Measurements from ENCODE around the gene ARMH3.

Gene ARMH3

DNA sequence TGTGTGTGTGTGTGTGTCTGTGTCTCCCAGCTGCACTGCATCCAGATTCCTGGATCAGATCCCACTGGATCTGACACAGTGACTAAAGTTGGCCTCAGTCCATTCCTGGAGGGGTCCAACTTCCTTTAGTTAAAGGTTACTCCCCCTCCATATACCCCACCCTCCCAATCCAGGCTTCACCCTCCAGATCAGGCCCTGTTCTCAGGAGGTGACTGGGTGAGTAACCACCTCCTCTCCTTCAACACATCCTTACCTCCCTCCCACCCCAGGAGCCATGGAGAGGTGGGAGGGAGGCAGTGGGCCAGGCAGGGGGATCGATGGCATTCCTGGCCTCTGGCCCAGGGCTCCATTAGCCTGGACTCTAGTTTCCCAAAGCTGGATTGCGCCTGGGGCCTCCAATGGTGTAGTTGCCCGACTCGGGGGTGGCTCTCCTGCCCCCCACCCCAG lies 223.6 kb downstream of the ARMH3 start:
- no peak for DNase-seq

DNA sequence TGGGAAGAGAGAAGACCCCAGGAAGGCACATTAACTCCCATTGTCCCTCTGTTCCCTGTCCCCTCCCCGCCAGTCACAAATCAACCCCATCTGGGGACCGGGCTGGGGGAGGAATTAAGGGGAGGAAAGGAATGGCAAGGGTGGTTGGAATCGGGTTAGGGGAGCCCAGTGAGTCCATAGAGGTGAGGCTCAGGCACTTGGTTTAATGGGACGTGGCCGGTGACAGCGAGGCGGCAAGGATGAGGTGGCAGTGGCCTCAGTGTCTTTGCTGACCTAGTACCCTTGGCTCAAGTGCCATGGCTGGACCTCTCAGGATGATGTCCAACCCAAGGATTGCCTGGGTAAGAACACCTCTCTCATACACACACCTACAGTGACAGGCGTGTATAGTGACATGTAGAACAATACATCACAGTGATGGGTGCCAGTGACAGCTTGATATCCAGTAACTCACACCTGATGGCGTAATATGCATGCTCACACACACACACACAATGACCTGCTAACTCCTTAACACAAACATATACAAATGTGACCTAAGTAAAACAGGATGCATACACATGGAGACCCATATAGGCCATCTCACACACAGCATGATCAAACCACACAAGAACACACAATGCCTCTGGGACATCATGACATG lies 224.7 kb downstream of the ARMH3 start:
- no peak for DNase-seq

DNA sequence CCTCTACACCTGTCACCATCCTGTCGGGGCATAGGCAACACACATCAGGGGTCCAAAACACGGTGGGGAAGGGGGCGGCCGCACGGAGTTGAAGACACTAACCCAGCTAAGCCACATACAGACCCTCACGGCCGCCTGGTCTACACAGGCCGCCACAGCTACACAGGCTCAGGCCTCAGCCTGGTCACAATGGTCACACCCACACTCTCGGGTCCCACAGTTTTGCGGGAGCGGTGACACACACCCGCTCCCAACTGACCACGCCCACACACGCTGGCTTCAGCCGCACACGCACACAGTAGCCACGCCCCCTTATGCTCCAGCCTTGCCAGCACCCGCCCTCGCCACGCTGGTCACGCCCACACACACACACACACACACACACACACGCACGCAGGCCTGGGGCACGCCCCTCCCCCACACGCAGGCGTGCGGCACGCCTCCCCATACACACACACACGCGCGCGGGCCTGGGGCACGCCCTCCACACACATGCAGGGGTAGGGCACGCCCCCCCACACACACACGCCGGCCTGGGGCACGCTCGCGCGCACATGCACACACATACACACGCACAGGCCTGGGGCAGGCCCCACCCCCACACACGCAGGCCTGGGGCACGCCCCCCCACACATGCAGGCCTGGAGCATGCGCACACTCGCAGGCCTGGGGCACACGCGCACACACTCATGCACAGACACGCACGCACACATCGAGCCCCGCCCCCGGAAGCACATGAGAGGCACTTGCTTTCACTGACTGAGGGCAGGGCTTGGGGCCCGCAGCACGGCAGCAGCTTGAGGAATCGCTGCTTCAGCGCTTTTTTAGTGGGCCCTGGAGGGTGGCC lies 225.4 kb downstream of the ARMH3 start:
- peak in 45 of 51 donors; percentile 14 to 86 (median 55) for DNase-seq

DNA sequence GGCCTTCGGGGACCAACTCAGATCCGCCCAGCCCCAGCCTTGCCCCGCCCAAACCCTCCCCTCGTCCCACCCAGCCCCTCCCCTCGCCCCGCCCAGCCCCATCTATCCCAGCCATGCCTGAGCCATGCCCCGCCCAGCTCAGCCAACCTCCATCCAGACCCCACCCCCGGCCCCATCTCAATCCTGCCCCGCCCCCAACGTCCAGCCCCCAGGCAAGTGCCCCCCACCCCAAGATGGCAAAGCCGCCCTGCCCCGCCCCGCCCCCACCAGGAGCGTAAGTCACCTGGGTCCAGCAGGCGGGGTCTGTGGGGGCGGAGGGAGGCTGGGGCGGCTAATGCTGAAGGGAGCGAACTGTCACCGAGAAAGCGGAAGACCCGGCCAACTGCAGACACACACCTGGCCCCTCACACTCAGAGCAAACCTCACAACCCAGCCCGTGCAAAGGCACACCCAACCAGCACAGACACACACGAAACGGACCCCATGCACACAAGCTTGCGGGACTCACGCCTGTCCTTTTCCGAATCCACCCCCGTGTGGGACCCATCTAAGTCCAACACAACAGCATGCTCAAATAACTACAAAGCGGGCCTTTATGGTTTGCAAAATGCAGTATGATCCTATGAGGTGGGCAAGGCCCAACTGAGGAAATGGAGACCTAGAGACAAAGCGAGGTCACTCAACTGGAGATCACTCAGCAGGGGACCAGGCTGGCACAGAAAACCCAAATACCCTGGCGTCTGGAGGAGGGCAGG lies 226.2 kb downstream of the ARMH3 start:
- peak in 2 of 51 donors; percentile 11 to 19 for DNase-seq

DNA sequence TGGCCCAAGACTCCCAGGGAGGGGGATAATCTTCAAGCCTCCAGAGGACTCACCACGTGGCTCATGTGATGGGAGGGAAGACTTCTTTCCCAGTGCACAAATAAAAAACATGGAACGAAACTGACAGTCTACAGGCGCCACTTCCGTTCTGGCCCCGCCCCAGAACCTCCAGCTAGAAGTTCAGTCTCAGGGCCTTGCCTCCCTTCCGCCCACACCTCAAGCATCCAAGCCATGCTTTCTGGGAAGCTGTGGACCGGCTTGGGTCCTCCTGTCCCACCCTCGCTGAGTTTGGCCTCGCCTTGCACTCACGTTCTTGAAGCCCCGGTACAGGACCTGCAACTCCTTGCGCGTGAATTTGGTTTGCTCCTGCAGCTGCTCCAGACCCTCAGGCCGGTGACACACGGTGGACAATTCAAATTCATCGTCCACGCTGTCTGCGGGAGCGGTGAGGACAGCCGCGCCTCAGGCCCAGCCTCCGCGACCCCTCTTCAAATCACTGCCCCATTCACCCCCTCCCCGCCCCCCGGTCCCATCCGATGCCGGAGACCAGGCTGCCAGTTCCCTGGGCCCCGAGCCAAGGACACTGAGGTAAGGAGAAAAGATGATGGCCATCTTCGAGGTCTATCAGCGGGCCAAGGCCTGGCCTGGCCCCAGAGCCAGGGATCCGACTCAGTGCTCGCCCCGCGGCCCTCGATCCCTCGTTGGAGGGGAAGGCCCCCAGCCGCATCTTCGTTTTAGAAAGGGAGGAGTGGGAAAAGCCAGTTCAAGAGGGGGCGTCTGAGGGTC lies 227.0 kb downstream of the ARMH3 start:
- DNase-seq, result no peak

DNA sequence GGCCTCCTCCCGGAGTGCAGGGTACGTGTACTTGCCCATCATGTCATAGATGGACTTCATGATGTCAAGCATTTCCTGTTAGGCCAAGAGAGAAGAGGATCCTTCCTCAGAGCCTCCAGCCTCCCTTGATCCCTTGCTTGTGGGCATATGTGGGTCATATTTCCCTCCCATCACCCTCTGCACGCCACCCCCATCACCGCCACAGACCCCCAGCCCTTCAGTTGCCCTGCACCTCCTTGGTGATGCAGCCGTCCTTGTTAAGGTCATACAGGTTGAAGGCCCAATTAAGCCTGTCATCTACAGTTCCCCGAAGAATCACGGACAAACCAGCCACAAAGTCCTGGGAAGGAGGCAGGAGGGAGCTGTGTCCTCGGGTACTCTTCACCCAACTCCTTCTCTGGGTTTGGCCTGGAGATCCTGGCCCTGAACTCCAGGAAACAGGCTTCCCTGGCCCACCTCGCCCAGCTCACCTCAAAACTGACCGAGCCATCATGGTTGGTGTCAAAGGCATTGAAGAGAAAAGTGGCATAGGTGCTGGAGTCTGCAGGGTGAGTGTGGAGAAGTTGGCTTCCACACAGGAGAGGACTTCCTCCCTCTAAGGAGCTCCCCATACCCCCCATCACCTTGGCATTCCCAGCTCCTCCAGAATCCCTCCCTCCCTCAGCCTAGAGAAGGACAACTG lies 227.9 kb downstream of the ARMH3 start:
- DNase-seq, result no peak

DNA sequence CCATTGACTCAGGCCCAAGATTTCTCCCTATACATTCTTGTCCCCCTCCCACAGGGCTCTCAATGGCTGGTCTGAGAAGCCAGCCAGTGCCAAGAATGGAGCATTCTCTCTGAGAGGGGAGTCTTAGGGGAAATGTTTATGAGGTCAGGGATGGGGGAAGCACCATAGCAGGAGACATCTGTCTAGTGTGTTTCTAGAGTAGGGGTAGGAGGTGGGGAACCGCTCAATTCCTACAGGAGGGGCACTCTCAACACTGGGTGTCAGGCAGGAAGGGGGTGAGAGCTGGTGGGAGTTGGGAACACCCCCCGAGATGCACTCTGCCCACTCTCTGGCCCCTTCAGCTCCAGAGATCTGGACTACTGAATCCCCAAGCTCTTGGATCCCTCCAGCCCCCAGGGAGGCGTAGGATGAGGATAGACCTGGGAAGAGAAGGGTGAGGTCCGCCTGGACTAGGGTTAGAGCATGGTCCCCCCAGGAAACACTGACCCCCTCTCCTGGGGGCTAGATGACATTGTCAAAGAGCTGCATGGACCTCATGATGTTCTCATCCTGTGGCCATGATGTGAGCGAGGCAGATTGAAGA lies 229.0 kb downstream of the ARMH3 start:
- no peak for DNase-seq

DNA sequence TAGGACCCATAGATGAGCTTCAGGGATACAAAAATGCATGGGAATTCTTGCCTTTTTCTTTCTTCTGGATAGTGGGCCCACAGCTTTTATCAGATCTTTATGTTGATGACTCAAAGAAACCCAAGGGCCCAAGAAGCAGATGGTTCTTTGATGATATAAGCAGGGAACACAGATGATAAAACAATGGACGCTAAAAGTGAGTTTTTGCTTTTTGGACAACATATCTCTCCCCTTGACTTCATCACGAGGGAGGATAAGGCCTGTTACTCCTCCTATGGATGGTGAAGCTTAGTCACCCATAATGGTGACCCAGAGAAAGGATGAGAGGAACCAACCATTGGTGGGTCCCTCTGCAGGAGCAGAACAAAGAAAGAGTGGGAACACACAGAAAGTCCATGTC lies 231.2 kb downstream of the ARMH3 start:
- no peak for DNase-seq

DNA sequence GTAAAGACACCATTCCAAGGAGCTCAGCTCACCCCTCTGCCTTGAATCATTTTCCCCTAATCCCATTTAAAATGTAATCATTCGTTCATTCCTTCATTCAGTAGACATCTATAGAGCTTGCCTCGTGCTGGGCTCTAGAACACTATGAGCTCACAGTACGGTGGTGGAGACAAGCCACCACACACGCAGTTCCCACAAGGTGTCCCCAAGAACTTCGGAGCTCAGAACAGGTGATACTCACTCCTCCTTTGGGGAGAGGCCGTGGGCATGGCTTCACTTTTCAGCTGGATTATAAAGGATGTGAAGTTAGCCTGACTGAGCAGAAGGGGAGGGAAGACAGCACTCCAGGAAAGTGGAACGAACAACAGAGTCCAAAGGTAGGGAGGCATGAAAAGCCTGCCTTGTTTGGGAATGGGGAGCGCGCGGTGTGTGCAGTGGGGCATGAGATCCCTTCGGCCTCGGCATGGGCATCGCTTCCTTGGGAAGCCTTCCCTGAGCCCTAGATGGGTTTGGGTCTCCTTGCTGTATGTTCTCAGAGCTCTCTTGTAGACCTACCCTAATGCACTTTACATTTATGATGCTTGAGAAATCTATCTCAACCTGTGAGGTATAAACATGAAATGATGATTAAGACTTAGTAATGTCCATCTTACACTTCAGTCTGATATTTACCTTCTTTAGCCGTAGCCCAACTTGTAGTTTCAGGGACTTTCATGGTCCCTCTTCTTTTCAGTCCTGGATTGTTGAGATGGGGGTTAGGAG lies 236.9 kb downstream of the ARMH3 start:
- DNase-seq, result peak in 7 of 51 donors; percentile 26 to 72 (median 51)

DNA sequence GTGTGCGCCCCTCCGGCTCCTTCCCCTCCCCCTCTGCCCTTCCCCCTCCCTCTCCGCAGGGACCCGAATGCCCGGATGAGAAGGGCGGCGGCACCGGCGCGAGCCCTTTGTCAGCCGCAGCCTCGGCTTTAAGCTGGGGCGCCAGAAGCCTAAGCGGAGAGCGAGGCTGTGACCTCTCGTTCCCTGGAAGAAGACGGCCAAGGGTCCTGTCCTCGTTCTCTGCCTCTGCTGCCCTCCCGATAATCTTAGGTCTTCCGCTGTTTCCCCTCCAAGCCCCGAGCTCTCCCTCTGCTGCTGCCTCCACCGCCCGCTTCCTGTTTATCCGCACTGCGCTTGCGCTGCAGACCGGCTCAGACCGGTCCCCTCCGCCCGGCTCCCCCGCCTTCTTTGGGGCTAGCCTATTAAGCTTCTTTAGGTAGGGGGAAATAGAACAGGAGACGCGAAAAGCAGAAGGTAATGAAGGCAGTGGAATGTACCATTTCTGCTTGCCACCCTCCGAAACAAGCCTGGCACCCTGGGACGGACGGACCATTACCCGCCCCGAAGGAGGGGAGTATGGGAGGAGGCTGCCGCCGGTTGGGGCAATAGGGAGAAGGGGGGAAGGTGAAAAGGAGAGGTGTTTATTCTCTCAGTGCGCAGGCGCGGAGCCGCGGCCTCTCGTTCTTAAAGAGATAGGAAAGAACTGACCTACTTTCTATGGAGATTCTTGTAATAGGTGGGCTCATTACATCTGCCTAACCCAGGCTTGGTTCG lies 237.7 kb downstream of the ARMH3 start, which contains the start of gene OGA:
Gene OGA (minus strand): TSS at position 326 of the 753 bp plus-strand sequence. CDS start 422 bp downstream, outside the sequence.
- DNase-seq, result peak; percentile 88 to 100 (median 97)

DNA sequence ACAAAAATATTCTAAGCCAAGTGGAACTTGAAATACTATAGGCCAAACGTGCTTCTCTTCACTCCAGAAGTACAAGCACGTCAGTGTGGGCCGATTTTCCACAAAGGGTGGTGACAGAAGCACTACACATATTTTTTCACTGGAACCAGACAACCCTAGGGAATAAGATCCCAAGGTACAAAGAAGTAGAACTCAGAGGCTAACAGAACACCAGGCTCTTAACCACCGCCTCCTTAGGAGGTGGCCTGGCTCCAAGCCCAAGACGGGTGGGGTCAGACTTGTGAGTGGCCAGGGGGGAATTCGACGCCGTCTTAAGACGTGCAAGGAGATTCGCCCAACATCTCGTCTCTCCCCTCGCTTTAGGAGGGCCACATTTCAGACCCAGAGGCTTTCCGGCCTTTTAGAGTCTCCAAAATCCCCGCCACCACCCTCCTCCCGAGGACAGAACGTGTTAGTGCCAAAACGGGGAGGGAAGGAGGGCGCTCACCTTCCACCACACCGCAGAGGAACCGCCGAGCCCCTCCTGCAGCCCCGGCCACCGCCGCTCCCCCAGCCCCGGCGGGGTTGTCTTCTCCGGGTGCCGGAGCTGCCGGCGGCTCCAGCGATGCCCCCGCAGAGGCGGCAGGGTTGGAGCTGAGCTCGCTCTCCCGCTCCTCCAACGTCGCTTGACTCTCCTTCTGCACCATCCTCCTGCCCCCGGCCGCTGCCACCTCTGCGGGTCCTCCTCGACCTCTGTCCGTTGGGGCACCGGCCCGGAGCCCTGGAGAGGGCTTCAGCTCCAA lies 238.4 kb downstream of the ARMH3 start:
- peak in 38 of 51 donors; percentile 11 to 74 (median 44) for DNase-seq

DNA sequence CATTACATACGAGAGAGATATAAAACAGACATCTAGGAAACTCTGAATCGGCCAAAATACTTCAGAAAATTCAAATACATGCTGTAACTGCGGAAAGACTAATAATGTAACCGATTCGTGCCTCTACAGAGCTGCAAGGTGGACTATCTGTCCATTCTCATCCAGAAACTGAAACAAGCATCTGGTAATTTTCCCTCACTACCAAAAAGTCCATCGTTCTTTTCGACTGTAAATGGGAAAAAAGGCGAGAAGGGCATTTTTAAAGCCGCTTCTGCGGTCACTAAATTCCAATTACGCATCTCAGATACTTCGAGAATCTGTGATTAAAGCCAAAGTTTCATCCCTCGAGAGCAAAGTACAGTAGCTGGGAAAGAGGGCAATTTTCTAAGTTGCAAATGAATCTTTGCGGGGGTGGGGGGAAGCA lies 239.0 kb downstream of the ARMH3 start:
- no peak for DNase-seq

DNA sequence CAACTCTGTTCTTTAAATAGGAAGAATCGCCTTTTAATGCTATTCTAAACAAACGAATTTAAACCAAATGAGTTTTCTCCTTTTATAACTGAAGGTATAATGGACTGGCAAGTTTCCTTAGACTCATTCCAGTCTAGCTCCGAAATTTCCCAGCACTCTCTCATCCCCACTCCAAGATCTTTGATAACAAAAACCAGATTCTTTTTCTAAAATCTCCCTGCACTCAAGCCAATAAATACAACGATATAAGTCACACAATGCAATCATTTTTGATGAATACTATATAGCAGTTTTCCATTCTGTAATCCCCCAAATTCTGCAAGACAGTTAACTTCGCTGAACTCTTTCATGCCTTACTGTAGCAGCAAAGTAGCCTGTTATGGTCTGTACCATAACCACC lies 239.6 kb downstream of the ARMH3 start:
- DNase-seq, result no peak

DNA sequence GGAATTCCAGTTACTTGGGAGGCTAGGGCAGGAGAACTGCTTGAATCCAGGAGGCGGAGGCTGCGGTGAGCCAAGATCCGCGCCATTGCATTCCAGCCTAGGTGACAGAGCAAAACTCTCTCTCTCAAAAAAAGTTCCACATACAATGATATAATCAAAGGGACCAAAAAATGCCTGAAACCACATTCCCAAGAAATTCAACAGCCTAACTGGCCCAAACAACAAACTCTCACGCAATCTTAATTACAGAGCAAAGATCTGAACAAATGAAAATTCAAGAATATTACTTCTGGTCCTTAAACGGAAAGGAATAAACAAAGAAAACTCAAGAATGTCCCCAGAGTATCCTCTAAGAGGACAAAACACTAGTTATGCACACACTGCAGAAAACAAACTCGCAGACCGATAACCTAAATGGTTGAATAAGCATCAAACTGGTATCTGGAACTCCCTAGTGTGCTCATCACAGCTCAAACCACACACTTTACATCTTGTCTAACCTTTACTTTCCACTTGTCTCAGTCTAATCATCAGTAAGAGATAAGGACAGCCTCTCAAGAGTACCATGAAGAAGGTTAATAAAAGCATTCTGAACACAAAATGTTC lies 241.4 kb downstream of the ARMH3 start:
- no peak for DNase-seq

DNA sequence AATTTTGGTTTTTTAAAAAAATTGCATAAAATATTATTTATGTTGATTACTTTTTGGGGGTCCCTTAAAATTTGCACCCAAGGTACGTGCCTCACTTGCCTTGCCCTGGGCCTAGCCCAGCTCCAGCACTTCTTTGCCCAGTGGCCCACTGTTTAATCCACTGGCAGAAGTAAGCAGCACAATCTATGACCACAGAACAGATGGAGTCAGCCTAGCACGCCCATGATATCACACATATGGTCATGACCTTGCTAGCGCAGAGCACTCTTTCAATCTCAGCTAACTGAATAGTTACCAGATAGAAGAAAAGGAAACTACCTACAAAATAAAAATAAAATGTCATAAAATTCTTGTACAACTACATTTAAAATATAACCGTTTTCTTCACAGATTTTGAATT lies 243.4 kb downstream of the ARMH3 start:
- no peak for DNase-seq

DNA sequence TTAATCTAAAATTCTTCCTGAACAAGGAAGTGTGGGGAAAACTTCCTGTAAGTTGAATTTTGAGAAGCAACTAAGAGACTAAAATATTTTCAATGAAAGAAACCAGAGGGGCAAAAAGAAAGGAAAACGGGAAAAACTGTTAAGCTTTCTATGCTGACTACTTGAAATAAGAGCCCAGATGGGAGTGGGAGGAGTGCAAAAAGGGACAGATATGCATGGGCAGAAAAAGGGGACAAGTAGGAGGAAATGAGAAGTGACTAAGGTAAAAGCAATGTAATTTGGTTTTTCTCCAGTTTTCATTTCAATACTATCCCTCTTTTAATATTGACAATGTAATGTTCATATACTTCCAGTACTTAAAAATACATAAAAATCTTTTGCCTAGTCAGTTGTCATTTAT lies 248.8 kb downstream of the ARMH3 start:
- DNase-seq, result no peak

DNA sequence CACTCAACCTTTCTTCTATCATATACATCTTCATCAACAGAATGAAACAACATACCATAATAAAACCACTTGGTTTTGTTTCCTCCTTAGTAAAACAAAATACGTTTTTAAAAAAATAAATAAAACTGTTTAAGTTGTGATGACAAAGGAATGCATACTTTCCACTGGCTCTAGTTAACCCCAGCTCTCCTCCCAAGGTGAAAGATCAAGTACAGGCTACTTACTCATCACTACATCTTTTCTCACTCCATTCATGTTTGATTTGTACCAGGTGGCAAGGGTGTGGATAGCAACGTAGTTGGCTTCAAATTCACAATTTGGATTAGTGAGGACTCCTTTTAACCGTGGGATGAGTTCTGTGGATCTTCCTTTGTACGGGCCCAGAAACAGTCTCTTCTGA lies 252.5 kb downstream of the ARMH3 start:
- no peak for DNase-seq

All from hypothalamus (tissue), 51 donors.